Measurements from ENCODE around the gene PARP11. TPM values are rescaled to one million over a fixed set of nuclear protein-coding genes. Genes with fewer than 3 reads are reported as not detected.

The PARP11 gene
- total RNA-seq, 2 experiments from 2014 or later = 13.4 TPM

DNA sequence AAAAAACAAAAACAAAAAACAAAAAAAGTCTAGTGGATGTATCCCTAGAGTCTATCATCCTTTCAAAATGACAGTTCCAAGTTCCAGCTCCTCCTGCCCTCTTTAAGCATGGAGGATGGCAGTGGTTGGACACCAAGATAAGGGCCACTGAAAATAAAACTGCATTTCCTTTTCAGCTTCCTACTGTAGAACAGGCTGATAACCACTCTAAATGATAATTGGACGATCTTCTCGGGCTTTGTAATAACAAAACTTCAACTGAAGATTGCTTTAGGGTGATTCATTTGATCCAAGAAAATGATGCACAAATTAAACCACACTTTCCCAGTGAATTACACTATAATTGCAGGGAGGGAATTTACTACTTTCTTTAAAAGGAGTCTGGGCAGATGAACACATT lies 78.1 kb downstream of the PARP11 start:
- Mint-ChIP-seq H3K4me1 (ENCODE audit: low read depth) (no peaks in the 10 kb centered on the region), H3K27ac (no peak overlapping the region), H3K4me3 (no peak overlapping the region), H3K27me3 (no peaks in the 10 kb centered on the region), H3K9me3 (no peaks in the 10 kb centered on the region), H3K36me3 (ENCODE audit: low read depth) (peaks cover 29% of the 10 kb centered on the region)
- H3K27me3 ChIP-seq (ENCODE audit: control insufficient read depth in 1 of 2, insufficient read depth in 2 of 2, low read length in 2 of 2) = no peaks in the 10 kb centered on the region
- H3K27ac ChIP-seq (ENCODE audit: low read depth in 1 of 2, low read length in 2 of 2) = no peak overlapping the region
- no peaks in the 10 kb centered on the region for H3K4me1 ChIP-seq (ENCODE audit: insufficient read depth, low read length)
- H3K4me3 ChIP-seq (ENCODE audit: low read length) = no peak overlapping the region
- intact Hi-C loops (cut with DNase I, micrococcal nuclease) = no loop called here
- no peaks in the 10 kb centered on the region for H3K9me3 ChIP-seq (ENCODE audit: control insufficient read depth in 1 of 2, insufficient read depth in 1 of 2, low read length in 2 of 2)
- ChIA-PET CTCF (interaction anchor here (1.8 kb wide), 1 partner anchor 9 kb away, joined by 7 read pairs; no protein-coding TSS in a partner anchor), POLR2A (no interaction called here)
- peaks cover 8% of the 10 kb centered on the region for H3K36me3 ChIP-seq (ENCODE audit: insufficient read depth, low read length)
- no peak for ATAC-seq (ENCODE audit: poor library complexity)
- no peak for DNase-seq
- TF ChIP-seq, protein P1, sequence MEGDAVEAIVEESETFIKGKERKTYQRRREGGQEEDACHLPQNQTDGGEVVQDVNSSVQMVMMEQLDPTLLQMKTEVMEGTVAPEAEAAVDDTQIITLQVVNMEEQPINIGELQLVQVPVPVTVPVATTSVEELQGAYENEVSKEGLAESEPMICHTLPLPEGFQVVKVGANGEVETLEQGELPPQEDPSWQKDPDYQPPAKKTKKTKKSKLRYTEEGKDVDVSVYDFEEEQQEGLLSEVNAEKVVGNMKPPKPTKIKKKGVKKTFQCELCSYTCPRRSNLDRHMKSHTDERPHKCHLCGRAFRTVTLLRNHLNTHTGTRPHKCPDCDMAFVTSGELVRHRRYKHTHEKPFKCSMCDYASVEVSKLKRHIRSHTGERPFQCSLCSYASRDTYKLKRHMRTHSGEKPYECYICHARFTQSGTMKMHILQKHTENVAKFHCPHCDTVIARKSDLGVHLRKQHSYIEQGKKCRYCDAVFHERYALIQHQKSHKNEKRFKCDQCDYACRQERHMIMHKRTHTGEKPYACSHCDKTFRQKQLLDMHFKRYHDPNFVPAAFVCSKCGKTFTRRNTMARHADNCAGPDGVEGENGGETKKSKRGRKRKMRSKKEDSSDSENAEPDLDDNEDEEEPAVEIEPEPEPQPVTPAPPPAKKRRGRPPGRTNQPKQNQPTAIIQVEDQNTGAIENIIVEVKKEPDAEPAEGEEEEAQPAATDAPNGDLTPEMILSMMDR (IDR thresholded peaks at IDR 0.05) = no peak

DNA sequence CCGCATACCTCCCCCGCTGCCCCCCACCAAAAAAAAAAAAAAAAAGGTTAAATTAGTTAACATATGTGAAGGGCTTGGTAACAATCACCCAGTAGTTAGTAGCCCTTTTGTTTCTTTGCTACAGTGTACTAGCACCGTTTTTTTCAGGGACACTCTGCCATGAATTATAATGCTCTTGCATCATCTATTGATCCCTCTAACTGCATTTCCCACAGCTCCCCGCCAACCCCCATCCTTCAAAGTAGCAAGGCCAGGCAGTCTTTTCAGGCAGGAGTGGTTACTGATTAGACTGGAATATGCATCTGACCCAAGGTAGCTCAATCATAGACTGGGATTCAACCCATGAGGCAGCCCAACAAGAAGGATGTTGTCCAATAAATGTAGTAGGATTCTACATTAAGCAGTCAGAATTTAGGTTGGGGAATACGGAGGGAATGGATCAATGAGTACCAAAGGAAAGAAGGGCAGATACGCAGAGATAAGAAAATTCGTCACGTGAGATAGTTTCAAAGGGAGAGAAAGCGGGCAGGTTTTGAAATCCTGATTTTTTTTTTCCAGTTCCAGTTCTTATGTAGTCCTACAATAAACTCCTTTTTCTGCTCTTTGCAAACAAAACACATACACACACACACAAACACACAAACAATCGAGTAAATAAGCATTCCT lies 80.4 kb downstream of the PARP11 start:
- POLR2A ChIA-PET = no interaction called here
- no peak for DNase-seq
- TF ChIP-seq, protein P1 (IDR thresholded peaks at IDR 0.05) = no peak
- H3K4me3 ChIP-seq (ENCODE audit: low read length) = no peak overlapping the region
- Mint-ChIP-seq H3K36me3 (ENCODE audit: low read depth) (peaks cover 35% of the 10 kb centered on the region), H3K27me3 (no peaks in the 10 kb centered on the region), H3K9me3 (no peaks in the 10 kb centered on the region), H3K27ac (no peak overlapping the region), H3K4me3 (no peak overlapping the region), H3K4me1 (ENCODE audit: low read depth) (no peaks in the 10 kb centered on the region)
- H3K4me1 ChIP-seq (ENCODE audit: insufficient read depth, low read length) = no peaks in the 10 kb centered on the region
- intact Hi-C loops (cut with DNase I, micrococcal nuclease) = no loop called here
- peaks cover 5% of the 10 kb centered on the region for H3K36me3 ChIP-seq (ENCODE audit: insufficient read depth, low read length)
- no peaks in the 10 kb centered on the region for H3K9me3 ChIP-seq (ENCODE audit: control insufficient read depth in 1 of 2, insufficient read depth in 1 of 2, low read length in 2 of 2)
- no peaks in the 10 kb centered on the region for H3K27me3 ChIP-seq (ENCODE audit: control insufficient read depth in 1 of 2, insufficient read depth in 2 of 2, low read length in 2 of 2)
- H3K27ac ChIP-seq (ENCODE audit: low read depth in 1 of 2, low read length in 2 of 2) = no peak overlapping the region
- CTCF ChIA-PET = interaction anchor here (1.8 kb wide), 1 partner anchor 11 kb away, joined by 7 read pairs; no protein-coding TSS in a partner anchor
- ATAC-seq (ENCODE audit: poor library complexity) = no peak

DNA sequence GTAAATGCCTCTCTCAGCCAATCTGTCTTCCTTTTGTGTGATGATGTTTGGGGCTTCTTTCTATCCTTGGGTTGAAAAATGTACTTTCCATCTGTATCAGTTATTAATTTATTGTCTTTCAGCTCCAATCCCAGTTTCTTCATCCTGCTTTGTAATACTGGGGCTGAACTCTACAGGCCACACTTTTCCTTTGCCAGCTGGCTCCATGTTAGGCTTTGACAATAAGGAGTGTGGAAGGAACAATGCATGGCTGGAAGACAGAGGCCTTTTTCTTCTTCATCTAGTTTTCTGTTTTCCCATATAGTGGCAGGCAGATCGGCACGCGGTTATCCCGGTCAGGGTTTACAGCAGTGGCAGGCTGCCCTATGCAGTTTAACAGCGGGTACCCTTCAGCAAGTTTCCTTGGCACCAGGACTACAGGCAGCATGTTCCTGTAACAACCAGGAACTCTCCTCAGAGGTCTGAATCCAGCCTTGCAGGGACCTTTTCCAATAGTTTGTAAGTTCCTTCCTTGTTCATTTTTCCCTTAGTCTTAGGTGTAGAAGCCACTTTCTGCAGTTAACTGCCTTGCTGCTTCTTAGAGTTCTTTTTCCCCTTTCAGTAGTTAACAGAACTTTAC lies 81.8 kb downstream of the PARP11 start:
- H3K27me3 Mint-ChIP-seq = no peaks in the 10 kb centered on the region
- POLR2A ChIA-PET = no interaction called here
- intact Hi-C loops (cut with DNase I, micrococcal nuclease) = no loop called here

More for the DNA sequence above, 81.8 kb downstream of the PARP11 start:
- ATAC-seq (ENCODE audit: poor library complexity) = no peak
- TF ChIP-seq, protein P1 (IDR thresholded peaks at IDR 0.05) = no peak
- Histone ChIP-seq H3K36me3 (ENCODE audit: insufficient read depth, low read length) (peaks cover 3% of the 10 kb centered on the region), H3K9me3 (ENCODE audit: control insufficient read depth in 1 of 2, insufficient read depth in 1 of 2, low read length in 2 of 2) (no peaks in the 10 kb centered on the region), H3K27ac (ENCODE audit: low read depth in 1 of 2, low read length in 2 of 2) (no peak overlapping the region), H3K4me3 (ENCODE audit: low read length) (no peak overlapping the region), H3K27me3 (ENCODE audit: control insufficient read depth in 1 of 2, insufficient read depth in 2 of 2, low read length in 2 of 2) (no peaks in the 10 kb centered on the region), H3K4me1 (ENCODE audit: insufficient read depth, low read length) (no peaks in the 10 kb centered on the region)
- H3K9me3 Mint-ChIP-seq = no peaks in the 10 kb centered on the region
- no peaks in the 10 kb centered on the region for H3K4me1 Mint-ChIP-seq (ENCODE audit: low read depth)
- no peak for DNase-seq
- H3K36me3 Mint-ChIP-seq (ENCODE audit: low read depth) = peaks cover 37% of the 10 kb centered on the region
- no peak overlapping the region for H3K27ac Mint-ChIP-seq
- CTCF ChIA-PET = no interaction called here
- no peak overlapping the region for H3K4me3 Mint-ChIP-seq
